BE2C (cell line): ENCODE data around the gene PRKD2.

Source experiments
- DNase-seq: peaks from one replicate; pipeline ENCODE4 v3.0.0-alpha.2; 2020
- H3K27me3 ChIP-seq: fragments of 250-450 bp; sonication (Bioruptor Pico); 2 replicates; pipeline ENCODE4 v1.5.1; 2020; ENCODE audit warnings: mild to moderate bottlenecking
- H3K36me3 ChIP-seq: fragments of 250-450 bp; sonication (Bioruptor Pico); 2 replicates; pipeline ENCODE4 v1.5.1; 2020; ENCODE audit warnings: mild to moderate bottlenecking
- H3K4me1 ChIP-seq: fragments of 250-450 bp; sonication (Bioruptor Pico); 2 replicates; pipeline ENCODE4 v1.5.1; 2020
- H3K4me3 ChIP-seq: 2 replicates; pipeline ENCODE4 v1.5.1; 2011; ENCODE audit warnings: low read depth, low read length
- H3K9me3 ChIP-seq: fragments of 250-450 bp; sonication (Bioruptor Pico); 2 replicates; pipeline ENCODE4 v1.5.1; 2020
- TF ChIP-seq, protein P1 (sequence below): IDR thresholded peaks from 2 replicates; pipeline ENCODE4 v1.5.1; 2012; ENCODE audit warnings: mild to moderate bottlenecking, low read depth, low read length

Gene PRKD2

DNA sequence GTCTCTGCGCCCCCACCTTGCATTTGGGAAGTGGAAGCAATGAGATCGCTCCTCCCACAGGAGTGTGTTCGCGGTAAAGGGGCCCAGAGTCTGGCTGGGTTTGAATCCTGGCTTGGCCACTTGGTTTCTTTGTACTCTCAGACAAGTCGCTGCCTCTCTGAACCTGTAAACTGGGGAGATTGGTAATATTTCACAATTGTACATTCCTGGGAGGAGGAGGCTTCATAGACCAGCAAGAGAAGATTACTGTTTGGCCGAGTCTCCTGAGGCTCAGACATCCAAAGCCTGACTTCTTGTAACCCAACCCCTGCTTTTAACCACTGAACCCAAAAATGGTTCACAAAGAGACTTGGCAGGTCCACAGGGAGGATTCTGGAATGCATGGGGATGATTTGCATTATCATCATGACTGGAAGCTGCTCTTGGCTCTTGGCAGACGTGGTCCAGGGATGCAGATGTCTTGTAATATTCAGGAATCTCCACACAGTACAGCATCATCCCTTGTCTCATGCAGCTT is 43.0 kb upstream of the PRKD2 start:
- H3K36me3 ChIP-seq: peaks cover 3% of the 10 kb centered on the region; the same call in 1 of the 2 replicates
- H3K4me3 ChIP-seq: no peak overlapping the region
- TF ChIP-seq, protein P1, sequence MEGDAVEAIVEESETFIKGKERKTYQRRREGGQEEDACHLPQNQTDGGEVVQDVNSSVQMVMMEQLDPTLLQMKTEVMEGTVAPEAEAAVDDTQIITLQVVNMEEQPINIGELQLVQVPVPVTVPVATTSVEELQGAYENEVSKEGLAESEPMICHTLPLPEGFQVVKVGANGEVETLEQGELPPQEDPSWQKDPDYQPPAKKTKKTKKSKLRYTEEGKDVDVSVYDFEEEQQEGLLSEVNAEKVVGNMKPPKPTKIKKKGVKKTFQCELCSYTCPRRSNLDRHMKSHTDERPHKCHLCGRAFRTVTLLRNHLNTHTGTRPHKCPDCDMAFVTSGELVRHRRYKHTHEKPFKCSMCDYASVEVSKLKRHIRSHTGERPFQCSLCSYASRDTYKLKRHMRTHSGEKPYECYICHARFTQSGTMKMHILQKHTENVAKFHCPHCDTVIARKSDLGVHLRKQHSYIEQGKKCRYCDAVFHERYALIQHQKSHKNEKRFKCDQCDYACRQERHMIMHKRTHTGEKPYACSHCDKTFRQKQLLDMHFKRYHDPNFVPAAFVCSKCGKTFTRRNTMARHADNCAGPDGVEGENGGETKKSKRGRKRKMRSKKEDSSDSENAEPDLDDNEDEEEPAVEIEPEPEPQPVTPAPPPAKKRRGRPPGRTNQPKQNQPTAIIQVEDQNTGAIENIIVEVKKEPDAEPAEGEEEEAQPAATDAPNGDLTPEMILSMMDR: no peak
- no peaks in the 10 kb centered on the region for H3K27me3 ChIP-seq
- DNase-seq: no peak
- H3K4me1 ChIP-seq: no peaks in the 10 kb centered on the region
- no peaks in the 10 kb centered on the region for H3K9me3 ChIP-seq

DNA sequence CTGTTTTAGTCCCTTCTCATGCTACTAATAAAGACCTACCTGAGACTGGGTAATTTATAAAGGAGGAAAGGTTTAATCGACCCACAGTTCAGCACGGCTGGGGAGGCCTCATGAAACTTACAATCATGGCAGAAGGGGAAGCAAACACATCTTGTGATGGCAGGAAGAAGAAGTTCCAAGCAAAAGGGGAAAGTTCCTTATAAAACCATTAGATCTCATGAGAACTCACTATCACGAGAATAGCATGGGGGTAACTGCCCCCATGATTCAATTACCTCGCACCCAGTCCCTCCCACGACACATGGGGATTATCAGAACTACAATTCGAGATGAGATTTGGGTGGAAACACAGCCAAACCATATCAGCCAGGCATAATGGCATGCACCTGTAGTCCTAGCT is 42.3 kb upstream of the PRKD2 start:
- peaks cover 3% of the 10 kb centered on the region; the same call in 1 of the 2 replicates for H3K36me3 ChIP-seq
- TF ChIP-seq, protein P1: no peak
- no peaks in the 10 kb centered on the region for H3K9me3 ChIP-seq
- H3K4me1 ChIP-seq: no peaks in the 10 kb centered on the region
- no peaks in the 10 kb centered on the region for H3K27me3 ChIP-seq
- H3K4me3 ChIP-seq: no peak overlapping the region
- DNase-seq: no peak

DNA sequence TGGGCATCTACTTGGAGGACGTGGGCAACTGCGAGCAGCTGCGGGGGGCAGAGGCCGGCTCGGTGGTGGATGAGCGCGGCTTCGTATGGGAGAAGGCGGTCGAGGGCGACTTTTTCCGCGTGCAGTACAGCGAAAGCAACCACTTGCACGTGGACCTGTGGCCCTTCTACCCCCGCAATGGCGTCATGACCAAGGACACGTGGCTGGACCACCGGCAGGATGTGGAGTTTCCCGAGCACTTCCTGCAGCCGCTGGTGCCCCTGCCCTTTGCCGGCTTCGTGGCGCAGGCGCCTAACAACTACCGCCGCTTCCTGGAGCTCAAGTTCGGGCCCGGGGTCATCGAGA is 39.6 kb upstream of the PRKD2 start:
- no peak for DNase-seq
- TF ChIP-seq, protein P1: no peak
- Histone ChIP-seq H3K4me3 (no peak overlapping the region), H3K27me3 (no peaks in the 10 kb centered on the region), H3K4me1 (no peaks in the 10 kb centered on the region; the same call in 1 of the 2 replicates), H3K9me3 (no peaks in the 10 kb centered on the region), H3K36me3 (peaks cover 3% of the 10 kb centered on the region; the same call in 1 of the 2 replicates)

GRCh38 chr19:46755853-46756543 is 39.1 kb upstream of the PRKD2 start:
- Histone ChIP-seq H3K4me1 (no peaks in the 10 kb centered on the region; the same call in 1 of the 2 replicates), H3K36me3 (peaks cover 3% of the 10 kb centered on the region; the same call in 1 of the 2 replicates), H3K9me3 (no peaks in the 10 kb centered on the region), H3K27me3 (no peaks in the 10 kb centered on the region), H3K4me3 (no peak overlapping the region)
- no peak for DNase-seq
- TF ChIP-seq, protein P1: no peak

DNA sequence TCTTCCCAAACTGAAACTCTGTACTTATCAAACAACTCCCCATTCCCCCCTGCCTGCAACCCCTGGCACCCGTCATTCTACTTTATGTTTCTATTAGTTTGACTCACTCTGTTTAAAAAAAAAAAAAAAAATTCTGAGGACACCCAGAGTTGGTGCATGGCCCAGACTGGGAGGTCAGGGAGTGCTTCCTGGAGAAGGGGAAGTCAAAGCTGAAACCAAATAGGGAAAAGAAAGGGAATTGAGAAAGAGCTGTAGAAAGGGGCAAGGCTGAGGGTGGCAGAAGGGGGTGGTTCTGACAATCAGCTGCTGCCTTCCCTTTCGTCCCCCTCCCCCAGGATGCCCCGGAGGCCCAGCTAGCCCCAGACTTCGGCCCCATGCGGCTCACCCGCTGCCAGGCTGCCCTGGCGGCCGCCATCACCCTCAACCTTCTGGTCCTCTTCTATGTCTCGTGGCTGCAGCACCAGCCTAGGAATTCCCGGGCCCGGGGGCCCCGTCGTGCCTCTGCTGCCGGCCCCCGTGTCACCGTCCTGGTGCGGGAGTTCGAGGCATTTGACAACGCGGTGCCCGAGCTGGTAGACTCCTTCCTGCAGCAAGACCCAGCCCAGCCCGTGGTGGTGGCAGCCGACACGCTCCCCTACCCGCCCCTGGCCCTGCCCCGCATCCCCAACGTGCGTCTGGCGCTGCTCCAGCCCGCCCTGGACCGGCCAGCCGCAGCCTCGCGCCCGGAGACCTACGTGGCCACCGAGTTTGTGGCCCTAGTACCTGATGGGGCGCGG is 38.4 kb upstream of the PRKD2 start:
- Histone ChIP-seq H3K27me3 (no peaks in the 10 kb centered on the region), H3K4me3 (no peak overlapping the region), H3K36me3 (peaks cover 3% of the 10 kb centered on the region; the same call in 1 of the 2 replicates), H3K4me1 (no peaks in the 10 kb centered on the region; the same call in 1 of the 2 replicates), H3K9me3 (no peaks in the 10 kb centered on the region)
- TF ChIP-seq, protein P1: no peak
- DNase-seq: no peak
